Measurements from ENCODE around the gene OR51A2.
"Not testable (repeated sequence)": the region's sequence is repeated elsewhere in the genome, so short reads cannot be mapped to it uniquely, and the experiment has no call there.

Gene OR51A2

GRCh38 chr11:4955613-4956012, at the start of gene OR51A2:
Gene OR51A2, minus strand, starts transcription at chr11:4955713. Its CDS starts 0 bp downstream, at chr11:4955713.
- DNase-seq (ENCODE audit: low spot score) = not testable (repeated sequence)

GRCh38 chr11:5004424-5005274, 49.1 kb upstream of the OR51A2 start:
- no peak for DNase-seq (ENCODE audit: low spot score)

- no peak for DNase-seq (ENCODE audit: low spot score)
These were observed 39.0 kb upstream of the OR51A2 start, which contains the start of gene OR51L1 for GRCh38 chr11:4994551-4994950. Gene OR51L1, plus strand, starts transcription at chr11:4994851. Its CDS starts 4,132 bp downstream, at chr11:4998983.

- DNase-seq (ENCODE audit: low spot score) = no peak
These were observed 35.5 kb upstream of the OR51A2 start for GRCh38 chr11:4991060-4991459.

GRCh38 chr11:4983841-4984240, 28.3 kb upstream of the OR51A2 start:
- no peak for DNase-seq (ENCODE audit: low spot score)

- DNase-seq (ENCODE audit: low spot score) = no peak
These were observed 27.2 kb upstream of the OR51A2 start for GRCh38 chr11:4982678-4983077.

- DNase-seq (ENCODE audit: low spot score) = no peak
These were observed 23.5 kb upstream of the OR51A2 start for GRCh38 chr11:4979036-4979435.

- DNase-seq (ENCODE audit: low spot score) = no peak
These were observed 19.9 kb upstream of the OR51A2 start for GRCh38 chr11:4975436-4975835.

GRCh38 chr11:4962816-4963215, 7.3 kb upstream of the OR51A2 start:
- no peak for DNase-seq (ENCODE audit: low spot score)

GRCh38 chr11:4960877-4961276, 5.4 kb upstream of the OR51A2 start:
- DNase-seq (ENCODE audit: low spot score) = no peak

GRCh38 chr11:4957396-4957795, 1.9 kb upstream of the OR51A2 start:
- no peak for DNase-seq (ENCODE audit: low spot score)

- no peak for DNase-seq (ENCODE audit: low spot score)
These were observed 8.0 kb downstream of the OR51A2 start, which contains the start of gene OR51A4 for GRCh38 chr11:4947505-4947904. Gene OR51A4, minus strand, starts transcription at chr11:4947605. Its CDS starts 505 bp downstream, at chr11:4947100.

GRCh38 chr11:4936745-4937144, 18.8 kb downstream of the OR51A2 start:
- no peak for DNase-seq (ENCODE audit: low spot score)

- DNase-seq (ENCODE audit: low spot score) = no peak
These were observed 22.8 kb downstream of the OR51A2 start for GRCh38 chr11:4932751-4933150.

- no peak for DNase-seq (ENCODE audit: low spot score)
These were observed 28.9 kb downstream of the OR51A2 start for GRCh38 chr11:4926608-4927007.

- no peak for DNase-seq (ENCODE audit: low spot score)
These were observed 31.3 kb downstream of the OR51A2 start, which contains the start of gene OR51G1 for GRCh38 chr11:4924239-4924638. Gene OR51G1, minus strand, starts transcription at chr11:4924339. Its CDS starts 0 bp downstream, at chr11:4924339.

GRCh38 chr11:4922304-4922703, 33.2 kb downstream of the OR51A2 start:
- no peak for DNase-seq (ENCODE audit: low spot score)

- no peak for DNase-seq (ENCODE audit: low spot score)
These were observed 33.7 kb downstream of the OR51A2 start for GRCh38 chr11:4921796-4922195.

- DNase-seq (ENCODE audit: low spot score) = no peak
These were observed 36.3 kb downstream of the OR51A2 start, which contains the start of gene OR51G2 for GRCh38 chr11:4919250-4919649. Gene OR51G2, minus strand, starts transcription at chr11:4919350. Its CDS starts 3,687 bp downstream, at chr11:4915663.

GRCh38 chr11:4916581-4916980, 38.9 kb downstream of the OR51A2 start:
- DNase-seq (ENCODE audit: low spot score) = no peak
